ENCODE measurements around the gene SMCO4.
"Not testable (repeated sequence)": the region's sequence is repeated elsewhere in the genome, so short reads cannot be mapped to it uniquely, and the experiment has no call there.

SMCO4 gene

GRCh38 chr11:93464927-93465540 is 78.2 kb downstream of the SMCO4 start:
- DNase-seq = no peak

- not testable (repeated sequence) for DNase-seq
These were observed 79.5 kb downstream of the SMCO4 start for GRCh38 chr11:93463666-93464065.

- no peak for DNase-seq
These were observed 84.9 kb downstream of the SMCO4 start for GRCh38 chr11:93458286-93458685.

GRCh38 chr11:93444617-93445073 is 98.5 kb downstream of the SMCO4 start:
- no peak for DNase-seq

DNA sequence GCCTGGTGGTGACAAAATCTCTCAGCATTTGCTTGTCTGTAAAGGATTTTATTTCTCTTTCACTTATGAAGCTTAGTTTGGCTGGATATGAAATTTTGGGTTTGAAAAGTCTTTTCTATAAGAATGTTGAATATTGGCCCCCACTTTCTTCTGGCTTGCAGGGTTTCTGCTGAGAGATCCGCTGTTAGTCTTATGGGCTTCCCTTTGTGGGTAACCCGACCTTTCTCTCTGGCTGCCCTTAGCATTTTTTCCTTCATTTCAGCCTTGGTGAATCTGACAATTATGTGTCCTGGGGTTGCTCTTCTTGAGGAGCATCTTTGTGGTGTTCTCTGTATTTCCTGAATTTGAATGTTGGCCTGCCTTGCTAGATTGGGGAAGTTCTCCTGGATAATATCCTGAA is 100.0 kb downstream of the SMCO4 start:
- not testable (repeated sequence) for DNase-seq

GRCh38 chr11:93432247-93432646 is 110.9 kb downstream of the SMCO4 start:
- no peak for DNase-seq

All from DMS79 treated with DMSO at 0.1 percent for 48 hours (cell line).